ENCODE data around the gene CSF1. TPM values are rescaled to one million over a fixed set of nuclear protein-coding genes. Genes with fewer than 3 reads are reported as not detected.
"Not testable (repeated sequence)": the region's sequence is repeated elsewhere in the genome, so short reads cannot be mapped to it uniquely, and the experiment has no call there.

Gene CSF1, protein sequence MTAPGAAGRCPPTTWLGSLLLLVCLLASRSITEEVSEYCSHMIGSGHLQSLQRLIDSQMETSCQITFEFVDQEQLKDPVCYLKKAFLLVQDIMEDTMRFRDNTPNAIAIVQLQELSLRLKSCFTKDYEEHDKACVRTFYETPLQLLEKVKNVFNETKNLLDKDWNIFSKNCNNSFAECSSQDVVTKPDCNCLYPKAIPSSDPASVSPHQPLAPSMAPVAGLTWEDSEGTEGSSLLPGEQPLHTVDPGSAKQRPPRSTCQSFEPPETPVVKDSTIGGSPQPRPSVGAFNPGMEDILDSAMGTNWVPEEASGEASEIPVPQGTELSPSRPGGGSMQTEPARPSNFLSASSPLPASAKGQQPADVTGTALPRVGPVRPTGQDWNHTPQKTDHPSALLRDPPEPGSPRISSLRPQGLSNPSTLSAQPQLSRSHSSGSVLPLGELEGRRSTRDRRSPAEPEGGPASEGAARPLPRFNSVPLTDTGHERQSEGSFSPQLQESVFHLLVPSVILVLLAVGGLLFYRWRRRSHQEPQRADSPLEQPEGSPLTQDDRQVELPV
- 25.3 and 31.9 TPM in 2 replicates for polyA plus RNA-seq (2012; rRNA removed)
- polyA plus RNA-seq (2012; cell fraction: cytosol; rRNA removed), result 20.4 and 32.3 TPM in 2 replicates
- 48.4 and 52.0 TPM in 2 replicates for polyA plus RNA-seq (2012; cell fraction: nucleus; rRNA removed)

DNA sequence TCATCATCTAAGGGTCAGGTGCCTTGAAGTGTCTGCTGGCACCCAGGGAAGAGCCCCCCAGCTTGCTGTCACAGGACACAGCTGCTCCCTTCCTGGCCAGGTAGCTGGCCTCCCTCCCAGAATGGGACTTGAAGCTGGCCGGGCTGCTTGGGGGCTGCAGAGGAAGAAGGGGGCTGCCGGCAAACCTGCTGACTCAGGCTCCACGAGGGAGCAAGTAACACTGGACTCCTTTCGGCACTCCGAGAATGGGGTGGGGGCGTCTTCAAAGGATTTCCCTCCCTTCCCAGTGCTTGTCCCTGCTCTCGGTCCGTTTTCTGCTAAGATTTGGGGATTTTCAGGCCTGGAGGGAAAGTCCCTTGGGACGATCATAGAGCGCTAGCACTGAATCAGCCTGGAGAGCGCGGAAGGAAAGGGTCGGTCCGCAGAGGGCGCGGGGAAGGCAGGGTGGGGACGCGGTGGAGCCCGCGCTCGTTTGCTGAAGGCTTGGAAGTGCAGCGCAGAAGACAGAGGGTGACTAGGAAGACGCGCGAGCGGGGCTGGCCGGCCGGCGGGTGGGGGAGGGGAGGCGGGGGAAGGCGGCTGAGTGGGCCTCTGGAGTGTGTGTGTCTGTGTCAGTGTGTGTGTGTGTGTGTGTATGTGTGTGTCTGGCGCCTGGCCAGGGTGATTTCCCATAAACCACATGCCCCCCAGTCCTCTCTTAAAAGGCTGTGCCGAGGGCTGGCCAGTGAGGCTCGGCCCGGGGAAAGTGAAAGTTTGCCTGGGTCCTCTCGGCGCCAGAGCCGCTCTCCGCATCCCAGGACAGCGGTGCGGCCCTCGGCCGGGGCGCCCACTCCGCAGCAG is at the start of gene CSF1:
Gene CSF1 (plus strand): TSS at position 727 of the 840 bp plus-strand sequence. CDS start 175 bp downstream, outside the sequence.
- Histone ChIP-seq H3K27ac (ENCODE audit: low read depth in 2 of 2, low read length in 1 of 2) (peak within 1 kb of the TSS; percentile 28 to 43; a peak in 2 of 4 replicates), H4K20me1 (ENCODE audit: insufficient read depth) (peaks cover 14% of the 10 kb centered on the region; the same call in 1 of the 2 replicates), H3K9ac (peak within 1 kb of the TSS; percentile 76), H3F3A (replicated peaks; ENCODE audit: insufficient read depth) (no peaks in the 10 kb centered on the region), H3K9me2 (no peaks in the 10 kb centered on the region), H3K27me3 (ENCODE audit: insufficient read depth) (no peaks in the 10 kb centered on the region), H3K4me1 (ENCODE audit: control insufficient read depth in 1 of 2, insufficient read depth in 2 of 2, low read depth in 1 of 2, low read length in 1 of 2) (peaks cover 8 to 36% of the 10 kb centered on the region in 2 experiments; a peak in 2 of 4 replicates), H2AFZ (ENCODE audit: low read depth) (peak within 1 kb of the TSS; percentile 91), H3K4me3 (ENCODE audit: low read depth in 2 of 2, low read length in 1 of 2) (peak within 1 kb of the TSS; percentile 71 to 91), H3K9me3 (no peaks in the 10 kb centered on the region), H3K4me2 (peak within 1 kb of the TSS; percentile 99), H3K36me3 (replicated peaks in 1 of 2; ENCODE audit: control insufficient read depth in 1 of 2, insufficient read depth in 2 of 2, low read length in 1 of 2) (no peaks in the 10 kb centered on the region), H3K79me2 (ENCODE audit: insufficient read depth) (peaks cover 35% of the 10 kb centered on the region)
- 2% methylated on average over 23 of the region's 45 CpGs for WGBS (ENCODE audit: low lambda C conversion rate)
- peak; percentile 87 for DNase-seq
- CTCF ChIA-PET, result interaction anchor here (1.1 kb wide), 1 partner anchor 21 kb away, joined by 3 read pairs; no protein-coding TSS in a partner anchor
- POLR2A ChIA-PET, result no interaction called here
- TF ChIP-seq NFIC (IDR thresholded peaks at IDR 0.05; ENCODE audit: borderline replicate concordance), result peak; percentile 96
- TF ChIP-seq, protein P1, sequence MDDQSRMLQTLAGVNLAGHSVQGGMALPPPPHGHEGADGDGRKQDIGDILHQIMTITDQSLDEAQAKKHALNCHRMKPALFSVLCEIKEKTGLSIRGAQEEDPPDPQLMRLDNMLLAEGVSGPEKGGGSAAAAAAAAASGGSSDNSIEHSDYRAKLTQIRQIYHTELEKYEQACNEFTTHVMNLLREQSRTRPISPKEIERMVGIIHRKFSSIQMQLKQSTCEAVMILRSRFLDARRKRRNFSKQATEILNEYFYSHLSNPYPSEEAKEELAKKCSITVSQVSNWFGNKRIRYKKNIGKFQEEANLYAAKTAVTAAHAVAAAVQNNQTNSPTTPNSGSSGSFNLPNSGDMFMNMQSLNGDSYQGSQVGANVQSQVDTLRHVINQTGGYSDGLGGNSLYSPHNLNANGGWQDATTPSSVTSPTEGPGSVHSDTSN (IDR thresholded peaks at IDR 0.05), result peak; percentile 14; the same call in 1 of the 2 replicates
- TF ChIP-seq TAF1 (IDR thresholded peaks at IDR 0.05; ENCODE audit: borderline replicate concordance, low read depth, low read length), result peak; percentile 60; the same call in 1 of the 2 replicates
- peak; percentile 36; the same call in 1 of the 2 replicates for TF ChIP-seq MXI1 (IDR thresholded peaks at IDR 0.05; ENCODE audit: low read depth, low read length)
- 0 out of 4 replicates have a peak, but pooled peaks of 1 of the 2 experiments have one; percentile 4 for TF ChIP-seq EP300 (IDR thresholded peaks at IDR 0.05; ENCODE audit: borderline replicate concordance in 1 of 2, low read depth in 1 of 2, low read length in 1 of 2)
- no peak for TF ChIP-seq SIN3A (IDR thresholded peaks at IDR 0.05; ENCODE audit: borderline replicate concordance, low read depth, low read length)
- peak; percentile 56; the same call in 1 of the 2 replicates for TF ChIP-seq POLR2AphosphoS5 (IDR thresholded peaks at IDR 0.05; ENCODE audit: low read depth, low read length)
- TF ChIP-seq, protein P2, sequence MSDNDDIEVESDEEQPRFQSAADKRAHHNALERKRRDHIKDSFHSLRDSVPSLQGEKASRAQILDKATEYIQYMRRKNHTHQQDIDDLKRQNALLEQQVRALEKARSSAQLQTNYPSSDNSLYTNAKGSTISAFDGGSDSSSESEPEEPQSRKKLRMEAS (IDR thresholded peaks at IDR 0.05; ENCODE audit: low read depth), result peak; percentile 15; the same call in 1 of the 2 replicates
- TF ChIP-seq, protein P3, sequence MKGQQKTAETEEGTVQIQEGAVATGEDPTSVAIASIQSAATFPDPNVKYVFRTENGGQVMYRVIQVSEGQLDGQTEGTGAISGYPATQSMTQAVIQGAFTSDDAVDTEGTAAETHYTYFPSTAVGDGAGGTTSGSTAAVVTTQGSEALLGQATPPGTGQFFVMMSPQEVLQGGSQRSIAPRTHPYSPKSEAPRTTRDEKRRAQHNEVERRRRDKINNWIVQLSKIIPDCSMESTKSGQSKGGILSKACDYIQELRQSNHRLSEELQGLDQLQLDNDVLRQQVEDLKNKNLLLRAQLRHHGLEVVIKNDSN (IDR thresholded peaks at IDR 0.05; ENCODE audit: borderline replicate concordance, low read depth), result peak; percentile 80; the same call in 1 of the 2 replicates
- no peak for TF ChIP-seq NRF1 (IDR thresholded peaks at IDR 0.05; ENCODE audit: low read depth, low read length)
- peak; percentile 37 for TF ChIP-seq CHD2 (IDR thresholded peaks at IDR 0.05; ENCODE audit: low read length, partially characterized antibody)
- TF ChIP-seq, protein P4, sequence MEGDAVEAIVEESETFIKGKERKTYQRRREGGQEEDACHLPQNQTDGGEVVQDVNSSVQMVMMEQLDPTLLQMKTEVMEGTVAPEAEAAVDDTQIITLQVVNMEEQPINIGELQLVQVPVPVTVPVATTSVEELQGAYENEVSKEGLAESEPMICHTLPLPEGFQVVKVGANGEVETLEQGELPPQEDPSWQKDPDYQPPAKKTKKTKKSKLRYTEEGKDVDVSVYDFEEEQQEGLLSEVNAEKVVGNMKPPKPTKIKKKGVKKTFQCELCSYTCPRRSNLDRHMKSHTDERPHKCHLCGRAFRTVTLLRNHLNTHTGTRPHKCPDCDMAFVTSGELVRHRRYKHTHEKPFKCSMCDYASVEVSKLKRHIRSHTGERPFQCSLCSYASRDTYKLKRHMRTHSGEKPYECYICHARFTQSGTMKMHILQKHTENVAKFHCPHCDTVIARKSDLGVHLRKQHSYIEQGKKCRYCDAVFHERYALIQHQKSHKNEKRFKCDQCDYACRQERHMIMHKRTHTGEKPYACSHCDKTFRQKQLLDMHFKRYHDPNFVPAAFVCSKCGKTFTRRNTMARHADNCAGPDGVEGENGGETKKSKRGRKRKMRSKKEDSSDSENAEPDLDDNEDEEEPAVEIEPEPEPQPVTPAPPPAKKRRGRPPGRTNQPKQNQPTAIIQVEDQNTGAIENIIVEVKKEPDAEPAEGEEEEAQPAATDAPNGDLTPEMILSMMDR (IDR thresholded peaks at IDR 0.05), result no peak

DNA sequence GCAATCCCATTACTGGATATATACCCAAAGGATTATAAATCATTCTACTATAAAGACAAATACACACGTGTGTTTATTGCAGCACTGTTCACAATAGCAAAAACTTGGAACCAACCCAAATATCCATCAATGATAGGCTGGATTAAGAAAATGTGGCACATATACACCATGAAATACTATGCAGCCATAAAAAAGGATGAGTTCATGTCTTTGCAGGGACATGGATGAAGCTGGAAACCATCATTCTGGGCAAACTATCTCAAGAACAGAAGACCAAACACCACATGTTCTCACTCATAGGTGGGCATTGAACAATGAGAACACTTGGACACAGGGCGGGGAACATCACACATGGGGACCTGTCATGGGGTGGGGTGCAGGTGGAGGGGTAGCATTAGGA is 49.0 kb upstream of the CSF1 start:
- H3K9ac ChIP-seq; H3K4me2 ChIP-seq; H3F3A ChIP-seq (replicated peaks; ENCODE audit: insufficient read depth); H3K9me3 ChIP-seq; H4K20me1 ChIP-seq (ENCODE audit: insufficient read depth); CTCF ChIA-PET; H3K27me3 ChIP-seq (ENCODE audit: insufficient read depth); H3K36me3 ChIP-seq (replicated peaks in 1 of 2; ENCODE audit: control insufficient read depth in 1 of 2, insufficient read depth in 2 of 2, low read length in 1 of 2); POLR2A ChIA-PET; H3K9me2 ChIP-seq; H3K4me1 ChIP-seq (ENCODE audit: control insufficient read depth in 1 of 2, insufficient read depth in 2 of 2, low read depth in 1 of 2, low read length in 1 of 2); H2AFZ ChIP-seq (ENCODE audit: low read depth); H3K79me2 ChIP-seq (ENCODE audit: insufficient read depth); H3K27ac ChIP-seq (ENCODE audit: low read depth in 2 of 2, low read length in 1 of 2); DNase-seq; H3K4me3 ChIP-seq (ENCODE audit: low read depth in 2 of 2, low read length in 1 of 2): not testable (repeated sequence)
- WGBS (ENCODE audit: low lambda C conversion rate), result 61% methylated on average over 2 of the region's 2 CpGs

All from SK-N-SH (cell line).